Anterior cingulate cortex (tissue), 58 donors: ENCODE data around the gene IRAK2.

ENCODE experiments used
- DNase-seq, 58 donors: peaks; one replicate each; lab custom pipeline; 2025; lab: John Stamatoyannopoulos, UW

The IRAK2 gene

GRCh38 chr3:10219737-10220136, 55.0 kb downstream of the IRAK2 start:
- DNase-seq: no peak

- DNase-seq: peak in 1 of 58 donors; percentile 10
Observed at GRCh38 chr3:10223676-10224639, 59.2 kb downstream of the IRAK2 start.

- peak in 54 of 58 donors; percentile 17 to 87 (median 57) for DNase-seq
Observed at GRCh38 chr3:10224794-10225665, 60.3 kb downstream of the IRAK2 start.

- DNase-seq: no peak
Observed at GRCh38 chr3:10226293-10226692, 61.6 kb downstream of the IRAK2 start.

GRCh38 chr3:10228248-10228950, 63.7 kb downstream of the IRAK2 start:
- DNase-seq: no peak

GRCh38 chr3:10229576-10229975, 64.9 kb downstream of the IRAK2 start:
- no peak for DNase-seq

GRCh38 chr3:10232137-10232536, 67.4 kb downstream of the IRAK2 start:
- peak in 1 of 58 donors; percentile 2 for DNase-seq

- no peak for DNase-seq
Observed at GRCh38 chr3:10233988-10234387, 69.3 kb downstream of the IRAK2 start.

- DNase-seq: no peak
Observed at GRCh38 chr3:10234526-10235230, 70.0 kb downstream of the IRAK2 start.

- DNase-seq: no peak
Observed at GRCh38 chr3:10235551-10235950, 70.8 kb downstream of the IRAK2 start.

GRCh38 chr3:10238345-10239183, 73.8 kb downstream of the IRAK2 start:
- no peak for DNase-seq

GRCh38 chr3:10240799-10241198, 76.1 kb downstream of the IRAK2 start:
- no peak for DNase-seq

- DNase-seq: no peak
Observed at GRCh38 chr3:10242182-10243065, 77.7 kb downstream of the IRAK2 start.

- DNase-seq: no peak
Observed at GRCh38 chr3:10244009-10244408, 79.3 kb downstream of the IRAK2 start.

- no peak for DNase-seq
Observed at GRCh38 chr3:10245081-10245712, 80.5 kb downstream of the IRAK2 start.

GRCh38 chr3:10247679-10248183, 83.0 kb downstream of the IRAK2 start:
- DNase-seq: peak in 1 of 58 donors; percentile 10
